PC-9 (cell line): Measurements from ENCODE around the gene SNRNP40.

Experiments used
- CTCF ChIP-seq: fragments of 200-600 bp; sonication (generic); conservative IDR thresholded peaks from 2 replicates; pipeline ENCODE4 v1.6.1; 2017; ENCODE audit warnings: mixed run types, antibody characterized with exemption, mild to moderate bottlenecking, moderate library complexity
- EZH2 ChIP-seq: fragments of 200-600 bp; sonication (generic); IDR thresholded peaks from 2 replicates; pipeline ENCODE4 v1.8.0; 2017; ENCODE audit warnings: antibody characterized with exemption, low read depth

GRCh38 chr1:31327381-31327780, 30.8 kb upstream of the SNRNP40 start:
- no peak for TF ChIP-seq EZH2
- no peak for TF ChIP-seq CTCF
